Peyer's patch (tissue), 4 donors: Measurements from ENCODE around the gene BAHD1.

Experiments used
- CTCF ChIP-seq, 6 experiments: fragments of 450-650 bp in 4 of 6; fragments of 200-600 bp in 2 of 6; sonication (generic) in 1 of 6; IDR thresholded peaks; one replicate each; pipeline ENCODE4 v1.5.1; 2017 to 2019; ENCODE audit warnings: antibody characterized with exemption in 6 of 6, mild to moderate bottlenecking in 3 of 6, moderate library complexity in 1 of 6
- POLR2A ChIP-seq, 2 donors: fragments of 450-650 bp; IDR thresholded peaks; one replicate each; pipeline ENCODE4 v1.5.1; 2017; ENCODE audit warnings: antibody characterized with exemption in 2 of 2, mild to moderate bottlenecking in 2 of 2, moderate library complexity in 2 of 2

- TF ChIP-seq CTCF (IDR thresholded peaks at IDR 0.05) (no peak), POLR2A (IDR thresholded peaks at IDR 0.05) (no peak)
These were observed 20.6 kb upstream of the BAHD1 start for GRCh38 chr15:40420071-40420713.
